ENCODE measurements around the gene YY1AP1. TPM values are rescaled to one million over a fixed set of nuclear protein-coding genes. Genes with fewer than 3 reads are reported as not detected.

The YY1AP1 gene
- total and polyA plus RNA-seq, 8 donors = 19.9 to 41.4 (median 24.2) TPM

DNA sequence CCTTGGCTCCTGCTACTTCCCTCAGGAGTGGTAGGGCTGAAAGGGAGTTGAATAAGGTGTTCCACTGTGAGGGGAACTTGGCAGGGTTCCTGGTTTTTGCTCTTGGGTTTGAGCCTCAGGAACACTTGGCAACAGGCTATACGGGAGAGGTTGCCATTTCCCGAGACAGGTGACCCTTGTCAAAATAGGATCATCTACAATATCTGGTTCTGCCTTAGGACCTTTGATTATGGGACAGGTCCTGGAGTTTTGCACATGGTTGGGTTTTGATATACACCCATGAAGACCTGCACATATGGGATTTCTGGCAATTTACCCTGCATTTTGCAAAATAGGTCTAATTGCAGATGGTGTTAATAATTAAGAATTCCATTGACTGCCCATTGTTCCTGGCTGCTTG lies 31.1 kb downstream of the YY1AP1 start:
- Histone ChIP-seq H3K4me1 (no peaks in the 10 kb centered on the region), H3K27me3 (no peaks in the 10 kb centered on the region), H3K9me3 (no peaks in the 10 kb centered on the region), H3K27ac (no peak overlapping the region), H3K36me3 (peaks cover 0 to 27% (median 25%) of the 10 kb centered on the region in 3 donors), H3K4me3 (no peak overlapping the region)
- ATAC-seq = peak in 1 of 4 donors; percentile 15
- no peak for FAIRE-seq
- WGBS, 2 donors = 44 to 53% methylated on average over 2 of the region's 2 CpGs
- TF ChIP-seq, protein P1, sequence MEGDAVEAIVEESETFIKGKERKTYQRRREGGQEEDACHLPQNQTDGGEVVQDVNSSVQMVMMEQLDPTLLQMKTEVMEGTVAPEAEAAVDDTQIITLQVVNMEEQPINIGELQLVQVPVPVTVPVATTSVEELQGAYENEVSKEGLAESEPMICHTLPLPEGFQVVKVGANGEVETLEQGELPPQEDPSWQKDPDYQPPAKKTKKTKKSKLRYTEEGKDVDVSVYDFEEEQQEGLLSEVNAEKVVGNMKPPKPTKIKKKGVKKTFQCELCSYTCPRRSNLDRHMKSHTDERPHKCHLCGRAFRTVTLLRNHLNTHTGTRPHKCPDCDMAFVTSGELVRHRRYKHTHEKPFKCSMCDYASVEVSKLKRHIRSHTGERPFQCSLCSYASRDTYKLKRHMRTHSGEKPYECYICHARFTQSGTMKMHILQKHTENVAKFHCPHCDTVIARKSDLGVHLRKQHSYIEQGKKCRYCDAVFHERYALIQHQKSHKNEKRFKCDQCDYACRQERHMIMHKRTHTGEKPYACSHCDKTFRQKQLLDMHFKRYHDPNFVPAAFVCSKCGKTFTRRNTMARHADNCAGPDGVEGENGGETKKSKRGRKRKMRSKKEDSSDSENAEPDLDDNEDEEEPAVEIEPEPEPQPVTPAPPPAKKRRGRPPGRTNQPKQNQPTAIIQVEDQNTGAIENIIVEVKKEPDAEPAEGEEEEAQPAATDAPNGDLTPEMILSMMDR (IDR thresholded peaks at IDR 0.05) = no peak
- intact Hi-C loops (cut with DNase I) = no loop called here
- DNase-seq = no peak

DNA sequence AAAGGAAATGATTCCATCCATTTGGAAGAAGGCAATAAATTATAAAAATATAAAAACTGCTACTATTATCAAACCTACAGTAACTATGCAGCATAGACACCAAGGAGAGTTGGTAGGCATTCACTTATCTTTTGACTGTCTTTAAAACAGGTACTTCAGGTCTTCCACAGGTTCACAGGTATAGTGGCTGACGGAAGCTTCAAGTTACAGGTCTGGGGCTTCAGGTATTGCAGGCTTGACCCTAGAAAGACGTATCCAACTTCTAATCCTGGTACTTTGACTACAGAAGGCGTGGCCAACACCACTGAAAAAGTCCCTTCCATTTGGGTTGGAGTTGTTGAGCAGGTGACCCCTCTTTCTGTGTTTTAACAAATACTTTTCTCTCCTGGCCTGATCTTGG lies 35.6 kb downstream of the YY1AP1 start:
- WGBS, 2 donors = 77 to 87% methylated on average over 3 of the region's 3 CpGs
- ATAC-seq = no peak
- no peak for DNase-seq
- Histone ChIP-seq H3K4me3 (no peak overlapping the region), H3K9me3 (no peaks in the 10 kb centered on the region), H3K4me1 (peaks cover 0 to 4% (median 0%) of the 10 kb centered on the region in 3 donors), H3K36me3 (no peaks in the 10 kb centered on the region), H3K27ac (no peak overlapping the region), H3K27me3 (no peaks in the 10 kb centered on the region)
- TF ChIP-seq, protein P1 (IDR thresholded peaks at IDR 0.05) = no peak
- no peak for FAIRE-seq
- intact Hi-C loops (cut with DNase I) = no loop called here

DNA sequence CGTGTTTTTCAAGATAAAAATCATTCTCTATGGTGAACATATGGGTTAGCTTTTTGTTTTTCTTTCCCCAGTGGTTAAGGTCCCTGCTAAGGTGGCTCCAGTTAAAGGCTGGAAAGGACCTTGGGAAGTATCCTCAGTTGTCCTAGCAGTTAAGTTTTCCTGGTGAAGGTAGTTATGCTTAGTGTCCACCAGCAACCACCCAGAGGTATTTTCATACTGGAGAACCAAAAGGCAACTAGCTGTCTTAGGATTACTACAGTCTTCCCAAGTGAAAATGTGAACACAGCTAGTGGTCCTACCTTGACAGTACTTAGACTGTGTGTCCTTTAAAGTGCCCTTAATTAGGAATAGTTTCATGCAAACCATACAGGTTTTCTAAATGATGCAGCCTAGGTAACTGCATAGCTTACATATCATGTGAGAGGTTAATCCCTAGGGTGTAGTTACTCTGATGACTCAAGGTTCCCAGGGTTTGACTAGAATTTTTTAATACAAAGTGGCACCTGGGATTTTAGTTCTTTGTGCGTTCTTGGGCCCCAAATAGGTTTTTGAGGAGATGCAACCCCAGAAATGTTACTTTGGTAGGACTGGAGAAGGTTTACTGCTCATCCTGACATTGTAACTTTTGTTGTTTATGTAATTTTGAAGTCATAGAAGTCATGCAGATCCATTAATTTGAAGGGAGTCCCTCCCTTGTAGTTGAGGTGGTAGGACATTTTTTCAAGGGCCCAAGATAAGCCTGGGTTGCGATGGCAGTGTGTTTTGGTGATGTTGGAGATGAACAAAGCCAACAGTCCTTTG lies 36.5 kb downstream of the YY1AP1 start:
- H3K36me3 ChIP-seq = no peaks in the 10 kb centered on the region
- peaks cover 0 to 4% (median 0%) of the 10 kb centered on the region in 3 donors for H3K4me1 ChIP-seq
- 63 to 64% methylated on average over 3 of the region's 3 CpGs for WGBS, 2 donors
- intact Hi-C loops (cut with DNase I) = no loop called here
- no peaks in the 10 kb centered on the region for H3K27me3 ChIP-seq
- no peak for ATAC-seq
- no peak overlapping the region for H3K4me3 ChIP-seq
- H3K9me3 ChIP-seq = no peaks in the 10 kb centered on the region
- no peak overlapping the region for H3K27ac ChIP-seq
- DNase-seq = no peak
- TF ChIP-seq, protein P1 (IDR thresholded peaks at IDR 0.05) = no peak
- FAIRE-seq = no peak

DNA sequence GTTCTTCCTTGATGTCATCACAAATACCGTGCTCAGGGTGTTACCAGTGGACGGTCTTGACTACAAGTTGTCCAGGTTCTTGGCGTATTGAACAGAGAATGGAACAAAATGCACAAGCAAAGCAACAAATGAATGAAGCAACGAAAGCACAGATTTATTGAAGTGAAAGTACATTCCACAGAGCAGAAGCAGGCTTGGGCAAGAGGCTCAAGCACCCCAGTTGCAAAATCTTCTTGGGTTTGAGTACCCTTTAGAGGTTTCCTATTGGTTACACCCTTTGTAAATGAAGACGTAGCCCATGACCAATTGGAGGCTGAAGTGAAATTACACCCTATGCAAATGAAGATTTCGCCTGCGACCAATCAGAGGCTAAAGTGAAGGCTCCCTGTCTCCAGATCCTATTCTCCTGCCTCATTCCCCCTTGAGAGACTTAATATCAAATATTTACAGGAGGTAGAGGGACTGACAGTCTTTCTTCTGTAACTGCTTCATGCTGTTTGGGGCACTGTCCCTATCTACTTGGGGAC lies 38.3 kb downstream of the YY1AP1 start:
- ATAC-seq (no peak), FAIRE-seq (no peak), DNase-seq (no peak)
- intact Hi-C loops (cut with DNase I) = no loop called here
- TF ChIP-seq, protein P1 (IDR thresholded peaks at IDR 0.05) = no peak
- H3K4me3 ChIP-seq = no peak overlapping the region
- no peaks in the 10 kb centered on the region for H3K27me3 ChIP-seq
- WGBS, 2 donors = 91 to 93% methylated on average over 7 of the region's 7 CpGs
- H3K9me3 ChIP-seq = no peaks in the 10 kb centered on the region
- peaks cover 0 to 4% (median 0%) of the 10 kb centered on the region in 3 donors for H3K4me1 ChIP-seq
- H3K27ac ChIP-seq = no peak overlapping the region
- no peaks in the 10 kb centered on the region for H3K36me3 ChIP-seq

DNA sequence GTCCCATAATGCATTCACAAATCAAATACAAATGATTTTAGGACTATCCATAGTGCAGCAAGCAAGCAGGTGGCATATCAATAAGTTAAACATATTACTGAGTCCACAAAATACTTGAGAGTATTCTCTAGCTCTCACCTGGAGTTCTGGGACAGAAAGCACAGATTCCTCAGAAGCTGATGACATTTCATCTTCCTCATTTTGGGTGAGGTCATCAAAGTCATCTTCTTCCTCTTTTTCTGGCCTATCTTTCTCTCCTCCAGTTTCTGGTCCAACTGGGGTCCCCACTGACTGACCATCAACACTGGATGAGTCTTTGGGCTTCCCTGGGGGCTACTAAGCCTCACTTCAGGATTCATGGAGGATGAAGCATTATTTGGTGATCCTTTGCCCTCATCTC lies 38.9 kb downstream of the YY1AP1 start:
- TF ChIP-seq, protein P1 (IDR thresholded peaks at IDR 0.05) = no peak
- intact Hi-C loops (cut with DNase I) = no loop called here
- no peak for DNase-seq
- Histone ChIP-seq H3K27me3 (no peaks in the 10 kb centered on the region), H3K36me3 (no peaks in the 10 kb centered on the region), H3K9me3 (no peaks in the 10 kb centered on the region), H3K4me1 (peaks cover 0 to 4% (median 0%) of the 10 kb centered on the region in 3 donors), H3K4me3 (no peak overlapping the region), H3K27ac (no peak overlapping the region)
- ATAC-seq = no peak
- FAIRE-seq = no peak
